Hematopoietic multipotent progenitor cell treated with erythropoietin and hydrocortisone succinate and interleukin-3 and kit ligand, for 15 days (in vitro differentiated cells): Measurements from ENCODE around the gene GRHL3.

Experiments
- DNase-seq: peaks from one replicate; pipeline ENCODE4 v3.0.0-alpha.2; 2015; ENCODE audit warnings: low spot score

GRHL3 gene

GRCh38 chr1:24373044-24373443 lies 53.9 kb downstream of the GRHL3 start:
- DNase-seq: no peak

GRCh38 chr1:24373710-24374109 lies 54.6 kb downstream of the GRHL3 start:
- DNase-seq: no peak

GRCh38 chr1:24374891-24375786 lies 56.0 kb downstream of the GRHL3 start:
- DNase-seq: no peak

GRCh38 chr1:24379733-24380315 lies 60.7 kb downstream of the GRHL3 start:
- no peak for DNase-seq

- DNase-seq: no peak
Observed at GRCh38 chr1:24380508-24380907, 61.4 kb downstream of the GRHL3 start.

GRCh38 chr1:24381256-24381655 lies 62.1 kb downstream of the GRHL3 start:
- DNase-seq: no peak

DNA sequence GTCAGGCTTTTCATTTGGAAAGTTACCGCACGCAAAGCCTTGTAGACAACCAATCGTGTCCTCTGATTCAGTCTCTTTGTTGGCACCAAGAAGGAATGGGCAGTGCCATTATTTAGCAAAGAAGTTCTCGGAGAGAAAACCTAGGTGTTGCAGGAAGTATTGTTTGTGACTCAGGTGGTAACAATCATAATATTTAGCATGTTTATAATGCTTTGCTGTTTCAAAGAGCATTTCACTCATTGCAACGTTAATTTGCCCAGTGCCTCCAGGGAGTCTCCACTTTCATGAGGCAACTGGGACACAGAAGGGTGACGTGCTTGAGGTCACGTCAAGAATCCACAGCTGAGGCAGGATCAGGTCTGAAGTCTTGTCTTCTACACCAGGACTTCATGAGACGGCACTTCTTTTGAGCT lies 63.0 kb downstream of the GRHL3 start:
- DNase-seq: no peak

DNA sequence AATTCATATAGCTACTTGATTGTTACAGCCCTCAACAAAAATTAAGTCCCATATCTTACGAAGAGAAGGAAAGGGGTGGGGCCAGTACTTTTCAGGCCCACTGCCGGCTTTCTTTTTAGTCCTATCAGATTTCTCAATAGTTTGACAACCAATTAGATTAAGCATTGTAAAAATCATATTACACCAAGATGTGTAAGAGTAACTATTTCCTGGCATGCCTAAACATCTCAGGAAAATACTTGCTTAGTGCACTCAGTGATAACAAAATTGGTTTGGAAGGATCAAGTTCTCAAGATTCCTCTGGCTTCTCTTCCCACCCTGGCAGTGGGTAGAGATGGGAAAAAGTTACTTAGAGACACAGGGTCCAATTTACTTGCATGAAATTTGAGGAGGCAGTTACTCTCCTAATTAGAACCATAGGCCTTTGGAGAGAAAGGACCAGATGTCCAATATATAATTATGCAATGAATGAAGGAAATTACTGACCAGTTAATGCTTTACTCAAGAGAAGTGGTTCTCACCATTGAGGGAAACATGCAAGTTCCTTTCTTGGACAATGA lies 64.3 kb downstream of the GRHL3 start:
- DNase-seq: no peak

DNA sequence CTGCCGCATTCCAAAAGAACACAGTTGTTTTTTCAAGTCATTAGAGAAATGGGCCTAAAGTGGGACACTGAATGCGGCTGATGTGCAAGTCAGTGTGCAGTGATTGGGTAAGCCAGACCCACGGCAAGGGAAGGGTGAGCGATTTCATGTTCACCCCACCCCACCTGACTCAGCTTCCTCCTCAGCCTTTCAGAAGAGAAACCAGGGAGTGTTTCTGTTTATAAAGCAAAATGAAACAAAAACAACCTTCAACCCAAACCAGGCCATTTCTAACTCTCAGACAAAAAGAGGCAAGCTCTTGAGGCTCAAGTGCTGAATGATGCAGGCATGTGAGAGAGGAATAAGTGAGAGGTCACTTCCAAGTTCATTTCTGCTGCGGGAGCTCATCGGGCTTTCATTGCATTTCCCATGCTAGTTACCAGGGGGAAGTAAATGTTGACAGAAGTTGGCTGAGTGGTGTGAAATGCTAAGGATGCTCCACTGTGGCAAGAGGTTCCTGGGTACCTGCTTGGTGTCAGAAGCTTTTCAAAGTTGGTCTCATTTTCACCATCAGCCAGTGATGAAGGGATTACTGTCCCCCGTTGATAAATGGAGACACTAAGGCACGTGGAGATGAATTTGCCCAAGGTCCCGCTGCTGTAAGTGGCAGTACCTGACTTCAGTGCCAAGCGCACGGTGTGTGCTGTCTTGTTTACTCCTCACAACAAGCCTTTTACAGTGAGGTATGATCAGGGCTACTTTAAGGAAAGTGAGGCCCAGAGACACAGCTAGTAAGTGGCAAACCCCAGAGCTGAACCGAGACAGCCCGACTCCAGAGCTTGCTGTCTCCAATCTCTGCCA lies 65.3 kb downstream of the GRHL3 start:
- DNase-seq: no peak

GRCh38 chr1:24385160-24385940 lies 66.2 kb downstream of the GRHL3 start:
- peak; percentile 11 for DNase-seq

DNA sequence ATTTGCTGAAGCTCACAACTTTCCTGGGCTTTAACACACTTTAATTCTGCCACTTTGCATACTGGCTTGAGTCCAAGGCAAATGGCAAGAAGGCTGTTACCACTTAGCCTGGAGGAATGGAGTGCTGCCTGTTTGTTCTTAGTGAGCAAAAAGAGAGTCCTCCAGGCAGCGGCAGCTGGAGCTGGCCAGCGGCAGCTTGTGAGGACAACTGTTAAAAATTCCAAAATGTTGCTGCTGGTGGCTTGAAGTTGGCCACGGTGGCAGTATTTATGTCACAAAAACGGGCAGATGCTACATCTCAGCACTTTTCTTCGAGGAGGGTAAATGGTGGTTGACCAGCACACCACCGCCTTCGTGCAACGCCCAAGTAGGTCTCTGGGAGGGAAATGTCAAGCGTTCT lies 67.1 kb downstream of the GRHL3 start:
- DNase-seq: no peak

GRCh38 chr1:24386931-24387330 lies 67.8 kb downstream of the GRHL3 start:
- no peak for DNase-seq

DNA sequence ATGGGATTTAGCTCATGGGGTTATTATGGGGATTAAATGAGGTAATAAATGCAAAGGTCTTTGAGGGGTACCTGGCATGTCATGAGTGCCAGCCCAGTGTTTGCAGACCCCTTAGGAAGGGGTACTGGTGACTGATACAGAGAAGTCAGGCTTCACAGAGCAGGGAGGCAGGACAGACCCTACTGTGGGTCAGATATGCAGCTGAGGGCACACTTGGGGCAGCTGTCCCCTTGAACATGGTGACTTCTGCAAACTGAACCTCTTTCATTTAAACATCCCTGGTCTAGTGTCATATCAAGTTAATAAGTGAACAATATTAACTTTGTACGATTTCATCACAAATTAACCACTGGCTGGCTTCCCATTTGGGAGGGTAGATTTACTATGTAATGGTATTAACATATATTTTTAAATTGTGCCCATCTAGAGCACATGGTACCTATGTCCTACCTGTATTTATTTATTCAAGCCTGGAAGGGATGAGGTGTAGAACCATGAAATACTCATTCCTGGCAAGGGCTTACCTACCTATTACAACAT lies 68.5 kb downstream of the GRHL3 start:
- DNase-seq: no peak

DNA sequence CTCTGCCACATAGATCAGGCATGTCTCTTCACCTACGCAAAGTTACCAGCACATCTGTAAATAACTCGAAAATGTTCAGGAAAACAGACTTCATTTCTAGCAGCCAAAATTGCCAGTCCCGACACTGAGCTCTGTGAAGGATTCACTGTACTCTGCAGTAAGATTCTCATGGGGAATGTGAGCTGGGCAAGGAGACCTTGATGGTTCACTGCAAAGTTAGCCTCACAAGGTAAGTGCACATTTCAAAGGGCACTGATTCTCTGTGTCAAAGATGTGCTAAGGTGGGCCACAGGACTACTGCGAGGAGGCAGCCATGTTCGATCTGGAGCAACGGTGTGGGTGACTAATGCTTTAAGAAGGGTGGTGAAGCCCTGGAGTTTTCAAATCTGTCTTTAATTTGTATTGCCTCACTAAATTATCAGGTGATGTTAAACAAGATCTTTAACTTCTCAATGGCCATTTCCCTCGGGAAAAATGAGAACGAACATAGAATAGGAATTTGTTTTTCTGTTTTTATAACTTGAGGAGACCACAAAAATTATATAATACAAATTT lies 69.3 kb downstream of the GRHL3 start:
- DNase-seq: no peak

DNA sequence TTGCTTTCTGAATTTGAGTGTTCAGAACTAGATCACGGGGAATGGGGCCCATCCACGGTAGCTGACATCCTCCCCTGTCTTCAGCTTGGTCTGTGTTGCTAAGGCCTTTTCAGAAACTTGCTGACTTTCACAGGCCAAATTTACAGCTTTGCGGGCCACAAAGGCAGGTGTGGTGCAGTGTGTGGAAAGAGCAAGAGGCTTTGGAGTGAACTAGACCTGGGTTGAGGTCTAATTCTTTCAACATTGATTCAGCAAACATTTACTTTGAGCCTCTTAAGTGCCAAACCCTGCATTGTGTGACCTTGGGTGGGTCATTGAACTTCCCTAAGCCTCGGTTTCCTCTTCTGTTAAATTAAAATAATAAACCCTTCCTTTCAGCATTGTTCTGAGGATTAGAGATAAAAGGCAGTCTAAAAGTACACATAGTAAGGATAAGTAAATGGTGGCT lies 70.1 kb downstream of the GRHL3 start:
- DNase-seq: no peak

DNA sequence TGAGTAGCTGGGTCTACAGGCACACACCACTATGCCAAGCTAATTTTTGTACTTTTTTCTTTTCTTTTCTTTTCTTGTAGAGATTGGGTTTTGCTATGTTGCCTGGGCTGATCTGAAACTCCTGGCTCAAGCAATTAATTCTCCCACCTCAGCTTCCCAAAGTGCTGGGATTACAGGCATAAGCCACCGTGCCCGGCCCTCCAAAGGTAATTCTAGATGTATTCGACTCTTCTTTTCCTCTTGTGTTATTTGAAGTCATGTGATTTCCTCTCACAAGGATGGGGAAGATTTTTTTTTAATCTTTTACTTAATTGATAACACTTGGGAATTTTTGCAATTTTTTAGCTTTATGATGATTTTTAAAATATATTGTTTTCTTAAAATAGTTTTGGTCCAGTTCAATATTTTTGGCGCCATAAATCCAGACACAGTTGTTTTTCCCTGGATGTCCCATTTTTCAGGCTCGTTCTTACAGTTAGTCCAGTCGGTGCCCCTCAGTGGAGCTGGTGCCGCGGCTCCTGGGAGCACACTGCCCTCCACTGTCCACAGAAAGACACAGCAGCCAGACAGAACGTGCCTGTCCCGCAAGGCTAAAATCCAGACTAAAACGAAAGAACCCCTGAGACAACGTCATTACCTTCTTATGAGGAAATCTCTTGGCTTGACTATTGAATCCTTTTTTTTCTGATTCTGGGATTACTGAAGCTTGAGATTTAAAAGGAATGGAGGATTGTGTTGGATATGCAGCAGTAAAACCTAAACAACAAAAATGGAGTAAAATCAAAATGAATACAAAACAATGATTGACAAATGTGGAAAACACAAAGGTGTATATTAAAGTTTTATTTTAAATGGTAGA lies 72.0 kb downstream of the GRHL3 start:
- peak; percentile 54 for DNase-seq

GRCh38 chr1:24391882-24392603 lies 72.9 kb downstream of the GRHL3 start:
- DNase-seq: peak; percentile 13

DNA sequence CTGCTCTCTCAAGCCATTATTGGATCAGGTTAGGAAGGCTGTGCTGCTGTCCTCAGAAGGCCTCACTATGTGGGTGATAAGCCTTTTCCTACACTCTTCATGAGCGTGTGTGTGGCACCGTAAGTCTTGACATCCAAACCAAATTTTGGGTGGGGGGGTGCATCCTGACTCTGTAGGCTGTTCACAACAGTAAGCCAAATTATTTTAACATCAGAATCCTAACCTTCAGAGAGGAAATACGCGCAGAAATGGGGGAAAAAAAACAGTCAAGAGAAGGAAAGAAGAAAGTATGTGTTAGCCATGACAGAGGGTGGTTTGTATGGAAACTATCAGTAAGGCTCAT lies 73.4 kb downstream of the GRHL3 start:
- no peak for DNase-seq

GRCh38 chr1:24392982-24393650 lies 74.0 kb downstream of the GRHL3 start:
- no peak for DNase-seq
